Lung (tissue), 12 donors: ENCODE results near the gene HSPA1B. TPM values are rescaled to one million over a fixed set of nuclear protein-coding genes. Genes with fewer than 3 reads are reported as not detected.

Experiments used
- ATAC-seq: fragments of 200-7000 bp; cut with Tn5 transposase; one replicate; pipeline ENCODE4 v1.9.1; 2020; ENCODE audit warnings: moderate number of reproducible peaks; ENCODE audit not compliant: insufficient read depth, low FRiP score
- DNase-seq, 3 donors: peaks; one replicate each; pipeline ENCODE4 v3.0.0-alpha.2; 2013 to 2017
- H3K27ac ChIP-seq, 2 donors: one replicate each; pipeline ENCODE4 v1.5.1; 2013; ENCODE audit warnings: mild to moderate bottlenecking in 2 of 2, moderate library complexity in 2 of 2, control low read depth in 1 of 2, inconsistent platforms in 1 of 2, low read depth in 1 of 2, low read length in 1 of 2
- H3K27me3 ChIP-seq, 3 donors: one replicate each; pipeline ENCODE4 v1.5.1; 2013; ENCODE audit warnings: low read length in 2 of 3; ENCODE audit not compliant: control insufficient read depth in 3 of 3, insufficient read depth in 3 of 3
- H3K36me3 ChIP-seq, 4 donors: one replicate each; pipeline ENCODE4 v1.5.1; 2013; ENCODE audit warnings: low read length in 4 of 4, mild to moderate bottlenecking in 1 of 4, moderate library complexity in 1 of 4; ENCODE audit not compliant: control insufficient read depth in 4 of 4, insufficient read depth in 4 of 4
- H3K4me1 ChIP-seq, 5 donors: one replicate each; pipeline ENCODE4 v1.5.1; 2013; ENCODE audit warnings: low read length in 5 of 5, mild to moderate bottlenecking in 2 of 5, moderate library complexity in 1 of 5; ENCODE audit not compliant: control insufficient read depth in 5 of 5, insufficient read depth in 5 of 5
- H3K4me3 ChIP-seq: one replicate; pipeline ENCODE4 v1.5.1; 2013; ENCODE audit warnings: mild to moderate bottlenecking, control low read depth, moderate library complexity
- H3K9ac ChIP-seq, 2 donors: one replicate each; pipeline ENCODE4 v1.5.1; 2013; ENCODE audit warnings: low read length in 2 of 2, control low read depth in 1 of 2; ENCODE audit not compliant: insufficient read depth in 1 of 2
- H3K9me3 ChIP-seq, 4 donors: one replicate each; pipeline ENCODE4 v1.5.1; 2013; ENCODE audit warnings: low read length in 3 of 4, mild to moderate bottlenecking in 1 of 4, moderate library complexity in 1 of 4; ENCODE audit not compliant: control insufficient read depth in 4 of 4, insufficient read depth in 3 of 4
- WGBS, 2 donors: extraction: QIAGEN DNeasy Blood & Tissue Kit; methylation state at CpG; one replicate each; pipeline ENCODE4 v1.1.7; 2013; 5-methylcytosine and 5-hydroxymethylcytosine counted together
- polyA plus RNA-seq, 2 donors: library from polyadenylated mRNA; stranded (reverse); fragments of 200-250 nt; gene quantifications; one replicate each; pipeline ENCODE4 v1.2.1, GENCODE V29; 2013
- total RNA-seq, 2 donors: library from RNA; depleted of rRNA in 1 of 2; stranded (reverse); fragments of >200 nt in 1 of 2; gene quantifications; one replicate each; pipeline ENCODE4 v1.2.1, GENCODE V29; 2014 to 2021
- TF ChIP-seq, protein P1 (sequence below): IDR thresholded peaks from 2 replicates; pipeline ENCODE4 v1.5.1; 2012; ENCODE audit warnings: mild to moderate bottlenecking; ENCODE audit errors: control extremely low read depth, extremely low read depth
- donor health status: control.
- donor health status: control.
- donor health status: Bipolar disorder and iron deficiency.
- donor health status: healthy.
- donor health status: DM: yes; HTN: yes; CAD: no.

HSPA1B gene
- total and polyA plus RNA-seq, 4 donors = 33.2 to 1,377 (median 99.4) TPM

DNA sequence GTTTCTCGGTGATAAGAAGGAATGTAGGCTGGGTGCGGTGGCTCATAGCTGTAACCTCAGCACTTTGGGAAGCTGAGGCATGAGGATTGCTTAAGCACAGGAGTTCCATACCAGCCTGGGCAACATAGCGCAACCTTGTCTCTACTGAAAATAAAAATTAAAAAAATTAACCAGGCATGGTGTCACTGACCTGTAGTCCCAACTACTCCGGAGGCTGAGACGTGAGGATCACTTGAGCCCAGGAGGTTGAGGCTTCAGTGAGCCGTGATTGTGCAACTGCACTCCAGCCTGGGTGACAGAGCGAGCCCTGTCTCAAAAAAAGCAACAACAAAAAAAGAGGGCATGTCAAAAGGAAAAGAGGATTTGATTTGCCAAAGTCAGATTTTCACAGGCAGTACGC, 31.2 kb downstream of the HSPA1B start:
- Histone ChIP-seq H3K9ac (no peak overlapping the region), H3K4me3 (no peak overlapping the region), H3K27ac (no peak overlapping the region), H3K27me3 (no peaks in the 10 kb centered on the region), H3K4me1 (peaks cover 0 to 14% (median 5%) of the 10 kb centered on the region in 5 donors), H3K36me3 (peaks cover 6 to 31% (median 11%) of the 10 kb centered on the region in 4 donors), H3K9me3 (no peaks in the 10 kb centered on the region)
- ATAC-seq (no peak), DNase-seq (no peak)
- 90 to 95% methylated on average over 8 of the region's 8 CpGs for WGBS, 2 donors
- TF ChIP-seq, protein P1, sequence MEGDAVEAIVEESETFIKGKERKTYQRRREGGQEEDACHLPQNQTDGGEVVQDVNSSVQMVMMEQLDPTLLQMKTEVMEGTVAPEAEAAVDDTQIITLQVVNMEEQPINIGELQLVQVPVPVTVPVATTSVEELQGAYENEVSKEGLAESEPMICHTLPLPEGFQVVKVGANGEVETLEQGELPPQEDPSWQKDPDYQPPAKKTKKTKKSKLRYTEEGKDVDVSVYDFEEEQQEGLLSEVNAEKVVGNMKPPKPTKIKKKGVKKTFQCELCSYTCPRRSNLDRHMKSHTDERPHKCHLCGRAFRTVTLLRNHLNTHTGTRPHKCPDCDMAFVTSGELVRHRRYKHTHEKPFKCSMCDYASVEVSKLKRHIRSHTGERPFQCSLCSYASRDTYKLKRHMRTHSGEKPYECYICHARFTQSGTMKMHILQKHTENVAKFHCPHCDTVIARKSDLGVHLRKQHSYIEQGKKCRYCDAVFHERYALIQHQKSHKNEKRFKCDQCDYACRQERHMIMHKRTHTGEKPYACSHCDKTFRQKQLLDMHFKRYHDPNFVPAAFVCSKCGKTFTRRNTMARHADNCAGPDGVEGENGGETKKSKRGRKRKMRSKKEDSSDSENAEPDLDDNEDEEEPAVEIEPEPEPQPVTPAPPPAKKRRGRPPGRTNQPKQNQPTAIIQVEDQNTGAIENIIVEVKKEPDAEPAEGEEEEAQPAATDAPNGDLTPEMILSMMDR = no peak

DNA sequence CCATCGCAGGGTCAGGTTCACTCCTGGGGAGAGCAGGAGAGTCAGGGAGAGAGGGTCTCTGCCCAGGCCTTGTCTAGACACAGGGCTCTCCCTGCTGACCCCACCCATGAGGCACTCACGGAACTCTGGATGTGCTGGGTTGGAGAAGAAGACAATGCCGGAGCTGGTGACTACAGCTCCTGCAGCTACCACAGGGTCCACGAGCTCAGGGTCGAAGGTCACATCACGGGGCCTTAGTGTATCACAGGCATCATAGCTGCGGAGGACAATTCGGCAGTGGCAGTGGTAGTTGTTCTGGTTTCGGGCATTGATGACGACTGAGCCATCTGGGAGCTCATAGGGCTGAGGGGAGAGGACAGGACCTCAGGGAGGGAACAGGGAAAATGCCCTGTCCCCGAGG, 32.4 kb downstream of the HSPA1B start:
- TF ChIP-seq, protein P1 = no peak
- Histone ChIP-seq H3K4me1 (peaks cover 0 to 17% (median 5%) of the 10 kb centered on the region in 5 donors), H3K27ac (no peak overlapping the region), H3K4me3 (no peak overlapping the region), H3K9ac (no peak overlapping the region), H3K27me3 (no peaks in the 10 kb centered on the region), H3K36me3 (peaks cover 6 to 31% (median 11%) of the 10 kb centered on the region in 4 donors), H3K9me3 (no peaks in the 10 kb centered on the region)
- no peak for ATAC-seq
- 91 to 94% methylated on average over 11 of the region's 11 CpGs for WGBS, 2 donors
- no peak for DNase-seq

DNA sequence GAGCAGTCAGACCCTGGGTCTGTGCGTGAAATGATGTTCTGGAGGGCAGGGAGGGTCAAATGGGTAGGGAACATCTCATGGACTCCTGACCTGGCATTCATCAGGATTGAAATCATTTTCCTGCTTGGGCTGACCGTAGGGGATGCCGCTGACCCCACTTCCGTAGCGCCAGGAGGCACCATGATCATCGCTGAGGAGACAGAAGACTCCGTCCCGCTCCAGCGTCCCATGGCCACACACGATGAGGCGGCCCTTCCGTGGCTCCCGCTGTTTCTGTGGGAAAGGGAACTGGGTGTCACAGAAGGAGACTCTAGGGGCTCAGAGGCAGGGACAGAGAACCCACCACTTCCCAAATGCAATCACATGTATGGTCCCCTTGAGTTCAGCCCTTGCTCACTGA, 32.8 kb downstream of the HSPA1B start:
- ATAC-seq (no peak), DNase-seq (no peak)
- Histone ChIP-seq H3K36me3 (peaks cover 6 to 31% (median 11%) of the 10 kb centered on the region in 4 donors), H3K4me3 (no peak overlapping the region), H3K4me1 (peaks cover 0 to 17% (median 5%) of the 10 kb centered on the region in 5 donors), H3K9me3 (no peaks in the 10 kb centered on the region), H3K27me3 (no peaks in the 10 kb centered on the region), H3K9ac (no peak overlapping the region), H3K27ac (no peak overlapping the region)
- TF ChIP-seq, protein P1 = no peak
- 96 to 98% methylated on average over 13 of the region's 13 CpGs for WGBS, 2 donors

DNA sequence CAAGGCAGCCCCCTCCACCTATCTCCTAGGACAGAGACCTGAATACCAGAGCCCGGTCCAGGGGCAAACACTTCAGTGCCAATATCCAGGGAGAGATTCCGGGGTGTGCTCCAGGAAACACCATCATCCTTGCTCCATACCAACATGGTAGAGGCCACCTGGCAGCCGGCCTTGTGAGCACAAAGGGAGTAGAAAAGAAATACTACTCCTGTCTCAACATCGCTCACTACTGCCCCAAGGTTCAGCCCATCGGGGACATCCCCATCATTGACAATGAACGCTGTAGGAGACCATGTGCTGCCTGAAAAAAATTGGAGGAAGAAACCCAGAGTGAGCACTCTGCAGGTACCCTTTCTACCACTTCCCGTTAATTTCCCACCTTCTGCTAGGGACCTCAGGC, 33.6 kb downstream of the HSPA1B start:
- no peak overlapping the region for H3K27ac ChIP-seq
- no peak for DNase-seq
- TF ChIP-seq, protein P1 = no peak
- WGBS, 2 donors = 93% methylated on average over 7 of the region's 7 CpGs
- H3K4me3 ChIP-seq = no peak overlapping the region
- no peaks in the 10 kb centered on the region for H3K27me3 ChIP-seq
- no peaks in the 10 kb centered on the region for H3K9me3 ChIP-seq
- peaks cover 0 to 17% (median 5%) of the 10 kb centered on the region in 5 donors for H3K4me1 ChIP-seq
- H3K36me3 ChIP-seq = peaks cover 6 to 31% (median 11%) of the 10 kb centered on the region in 4 donors
- H3K9ac ChIP-seq = no peak overlapping the region
- ATAC-seq = no peak
